Measurements from ENCODE around the gene RBFOX1.

The RBFOX1 gene

DNA sequence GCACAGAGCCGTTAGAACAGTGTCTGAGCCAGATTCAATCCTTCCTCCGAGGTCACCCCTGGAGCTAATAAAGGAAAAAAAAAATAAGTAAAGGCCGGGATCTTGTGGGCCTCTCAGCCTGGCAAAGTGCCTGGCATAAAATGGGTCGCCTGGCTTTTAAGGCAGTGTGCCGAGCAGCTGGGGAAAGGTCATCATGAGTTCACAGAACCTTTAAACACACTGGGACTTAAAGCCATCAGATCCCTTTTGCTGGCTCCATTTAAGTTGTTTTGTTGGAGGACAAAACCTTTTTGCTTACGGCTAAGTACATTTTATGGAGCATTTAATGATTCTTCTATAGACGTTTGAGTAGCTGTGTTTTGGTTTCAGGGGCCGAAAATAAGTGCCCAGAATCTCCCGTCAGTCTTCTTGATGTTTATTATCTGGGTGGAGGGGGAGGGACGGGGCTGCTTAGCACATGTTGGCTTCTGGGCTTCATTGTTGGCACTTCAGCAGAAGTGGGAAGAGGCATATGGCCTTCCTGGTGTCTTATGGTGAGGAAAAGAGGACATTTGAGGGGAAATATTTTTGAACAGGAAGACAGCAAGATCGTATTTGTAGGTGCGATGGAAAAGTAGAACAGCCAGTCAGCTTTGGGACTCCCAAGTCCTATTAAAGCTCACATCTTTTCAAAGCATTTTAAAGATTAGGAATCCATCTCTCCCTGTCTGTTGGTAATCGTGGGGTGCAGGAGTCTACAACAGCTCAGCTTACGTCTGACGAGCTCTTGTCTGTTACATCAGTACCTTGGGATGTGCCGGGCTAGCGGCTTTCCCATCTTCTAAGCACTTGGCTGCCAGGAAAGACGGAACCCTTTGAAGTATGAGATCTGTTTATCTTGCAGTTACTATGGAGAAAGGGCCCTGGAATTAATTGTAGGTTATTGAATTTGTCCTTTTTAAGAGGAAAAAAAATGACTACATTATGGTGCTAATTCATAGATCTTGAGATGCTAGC, 31.1 kb downstream of the RBFOX1 start:
- Histone ChIP-seq H3K9me3 (no peaks in the 10 kb centered on the region), H3K4me1 (ENCODE audit: control insufficient read depth in 1 of 2, insufficient read depth in 1 of 2, low read depth in 1 of 2, low read length in 1 of 2) (no peaks in the 10 kb centered on the region), H3K36me3 (no peaks in the 10 kb centered on the region), H3K4me3 (ENCODE audit: low read depth in 1 of 2, low read length in 1 of 2) (no peak overlapping the region), H3K27me3 (peaks cover 12% of the 10 kb centered on the region), H3K27ac (no peak overlapping the region)
- TF ChIP-seq, protein P1, sequence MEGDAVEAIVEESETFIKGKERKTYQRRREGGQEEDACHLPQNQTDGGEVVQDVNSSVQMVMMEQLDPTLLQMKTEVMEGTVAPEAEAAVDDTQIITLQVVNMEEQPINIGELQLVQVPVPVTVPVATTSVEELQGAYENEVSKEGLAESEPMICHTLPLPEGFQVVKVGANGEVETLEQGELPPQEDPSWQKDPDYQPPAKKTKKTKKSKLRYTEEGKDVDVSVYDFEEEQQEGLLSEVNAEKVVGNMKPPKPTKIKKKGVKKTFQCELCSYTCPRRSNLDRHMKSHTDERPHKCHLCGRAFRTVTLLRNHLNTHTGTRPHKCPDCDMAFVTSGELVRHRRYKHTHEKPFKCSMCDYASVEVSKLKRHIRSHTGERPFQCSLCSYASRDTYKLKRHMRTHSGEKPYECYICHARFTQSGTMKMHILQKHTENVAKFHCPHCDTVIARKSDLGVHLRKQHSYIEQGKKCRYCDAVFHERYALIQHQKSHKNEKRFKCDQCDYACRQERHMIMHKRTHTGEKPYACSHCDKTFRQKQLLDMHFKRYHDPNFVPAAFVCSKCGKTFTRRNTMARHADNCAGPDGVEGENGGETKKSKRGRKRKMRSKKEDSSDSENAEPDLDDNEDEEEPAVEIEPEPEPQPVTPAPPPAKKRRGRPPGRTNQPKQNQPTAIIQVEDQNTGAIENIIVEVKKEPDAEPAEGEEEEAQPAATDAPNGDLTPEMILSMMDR (IDR thresholded peaks at IDR 0.05), result no peak

DNA sequence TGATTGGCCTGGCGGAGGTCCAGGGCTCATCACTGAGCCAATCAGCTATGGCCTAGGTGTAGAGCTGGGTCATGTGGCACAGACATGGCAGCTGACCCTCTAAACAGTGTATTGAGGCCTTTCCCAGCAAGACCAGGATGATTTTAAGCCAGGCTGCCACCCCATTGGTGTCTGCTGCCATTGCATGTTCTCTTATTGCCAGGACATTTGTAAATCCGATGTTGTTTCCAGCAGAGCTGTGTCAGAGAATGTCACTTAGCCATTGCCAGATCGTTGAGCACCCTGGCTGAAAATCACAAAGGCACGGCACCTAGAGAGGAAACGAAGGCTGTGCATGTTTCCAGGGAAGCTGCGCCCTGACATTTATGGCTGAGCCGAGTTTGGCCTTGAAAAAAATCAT, 33.4 kb downstream of the RBFOX1 start:
- H3K36me3 ChIP-seq, result no peaks in the 10 kb centered on the region
- H3K4me3 ChIP-seq (ENCODE audit: low read depth in 1 of 2, low read length in 1 of 2), result no peak overlapping the region
- no peaks in the 10 kb centered on the region for H3K4me1 ChIP-seq (ENCODE audit: control insufficient read depth in 1 of 2, insufficient read depth in 1 of 2, low read depth in 1 of 2, low read length in 1 of 2)
- H3K9me3 ChIP-seq, result no peaks in the 10 kb centered on the region
- TF ChIP-seq, protein P1 (IDR thresholded peaks at IDR 0.05), result no peak
- peaks cover 12% of the 10 kb centered on the region for H3K27me3 ChIP-seq
- H3K27ac ChIP-seq, result no peak overlapping the region

DNA sequence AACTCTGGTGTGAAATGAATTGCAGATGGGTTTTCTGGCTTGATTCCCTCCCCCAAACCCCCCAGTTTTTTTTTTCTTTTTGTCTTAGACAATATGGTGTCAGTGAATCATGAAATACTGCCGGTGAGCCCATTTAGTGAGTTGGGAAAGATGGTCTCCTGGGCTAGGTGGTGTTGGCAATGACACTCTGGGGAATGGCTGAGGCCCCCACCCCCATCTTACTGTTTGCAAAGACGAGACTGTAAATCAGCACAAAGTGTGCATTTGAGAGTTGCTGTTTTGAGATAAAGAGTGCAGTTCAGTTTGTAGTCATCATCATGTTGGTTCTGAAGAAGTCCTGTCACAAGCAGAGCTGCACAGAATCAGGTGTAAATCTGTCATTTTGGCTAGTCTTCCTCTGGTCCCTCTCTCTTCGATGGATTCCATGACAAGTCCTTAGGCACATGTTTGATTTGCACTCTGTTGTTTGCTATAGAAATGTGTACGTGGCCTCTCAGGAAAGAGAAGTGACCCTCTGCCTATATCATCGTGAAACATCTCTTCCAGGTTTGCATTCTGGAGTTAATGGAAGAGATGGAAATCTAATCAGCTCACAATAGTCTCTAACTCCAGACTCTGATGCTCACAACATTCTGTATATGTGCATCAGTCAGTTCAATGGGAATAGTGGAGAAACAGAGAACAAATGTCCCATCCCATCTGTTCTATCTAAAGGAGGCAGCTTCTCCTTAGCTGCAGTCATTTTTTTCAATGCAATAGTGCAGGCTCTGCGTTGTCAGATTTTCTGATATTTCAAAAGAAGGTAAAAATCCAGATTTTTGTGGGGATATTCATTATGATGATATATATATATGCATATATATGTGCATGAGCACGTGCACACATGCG, 34.6 kb downstream of the RBFOX1 start:
- Histone ChIP-seq H3K36me3 (no peaks in the 10 kb centered on the region), H3K4me1 (ENCODE audit: control insufficient read depth in 1 of 2, insufficient read depth in 1 of 2, low read depth in 1 of 2, low read length in 1 of 2) (no peaks in the 10 kb centered on the region), H3K4me3 (ENCODE audit: low read depth in 1 of 2, low read length in 1 of 2) (no peak overlapping the region), H3K27me3 (peaks cover 12% of the 10 kb centered on the region), H3K9me3 (no peaks in the 10 kb centered on the region), H3K27ac (no peak overlapping the region)
- TF ChIP-seq, protein P1 (IDR thresholded peaks at IDR 0.05), result no peak

DNA sequence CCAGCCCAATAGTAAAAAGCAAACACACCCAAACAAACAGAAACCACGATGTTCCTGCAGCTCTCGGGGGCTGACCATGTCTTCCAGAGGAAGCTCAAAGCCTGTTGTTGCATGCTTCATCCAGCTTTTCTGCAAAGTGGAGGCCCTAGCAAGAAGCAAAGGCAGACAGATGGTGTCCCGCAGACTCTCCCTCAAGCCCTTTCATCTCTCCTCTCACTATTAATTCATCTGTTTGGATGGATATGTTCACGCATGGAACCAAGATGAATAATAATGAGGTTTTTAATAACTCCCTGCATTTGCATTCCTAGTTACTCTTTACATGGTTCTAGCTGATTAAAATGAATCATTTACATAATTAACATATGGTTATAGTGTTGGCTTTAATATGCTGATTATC, 36.6 kb downstream of the RBFOX1 start:
- Histone ChIP-seq H3K4me3 (ENCODE audit: low read depth in 1 of 2, low read length in 1 of 2) (no peak overlapping the region), H3K9me3 (no peaks in the 10 kb centered on the region), H3K27me3 (no peaks in the 10 kb centered on the region), H3K4me1 (ENCODE audit: control insufficient read depth in 1 of 2, insufficient read depth in 1 of 2, low read depth in 1 of 2, low read length in 1 of 2) (no peaks in the 10 kb centered on the region), H3K36me3 (no peaks in the 10 kb centered on the region), H3K27ac (no peak overlapping the region)
- TF ChIP-seq, protein P1 (IDR thresholded peaks at IDR 0.05), result no peak

DNA sequence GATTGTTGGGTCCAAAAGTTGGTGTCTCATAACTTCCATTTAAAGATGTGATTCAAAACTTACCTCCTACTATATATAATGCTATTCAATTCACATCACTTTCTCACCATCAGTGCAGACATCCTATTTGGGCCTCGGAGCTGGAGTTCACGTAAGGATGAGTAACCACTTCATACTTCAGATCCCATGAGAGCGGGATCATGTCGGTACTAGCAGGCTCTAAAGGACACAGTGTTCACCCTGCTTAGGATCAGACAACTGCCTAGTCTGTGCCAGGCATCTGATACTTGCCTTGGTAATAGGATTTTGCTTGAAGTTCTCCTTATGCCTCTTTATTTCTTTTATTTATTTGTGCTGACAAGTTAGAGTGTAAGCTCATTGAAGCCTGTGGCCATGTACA, 39.5 kb downstream of the RBFOX1 start:
- Histone ChIP-seq H3K36me3 (no peaks in the 10 kb centered on the region), H3K4me1 (ENCODE audit: control insufficient read depth in 1 of 2, insufficient read depth in 1 of 2, low read depth in 1 of 2, low read length in 1 of 2) (no peaks in the 10 kb centered on the region), H3K27me3 (no peaks in the 10 kb centered on the region), H3K27ac (no peak overlapping the region), H3K9me3 (no peaks in the 10 kb centered on the region), H3K4me3 (ENCODE audit: low read depth in 1 of 2, low read length in 1 of 2) (no peak overlapping the region)
- TF ChIP-seq, protein P1 (IDR thresholded peaks at IDR 0.05), result no peak

Data from neutrophil (primary cell).